OCI-LY7 (cell line): ENCODE results near the gene DAZL.

Source experiments
- EZH2phosphoT487 ChIP-seq: fragments of 200-600 bp; sonication (generic); IDR thresholded peaks from 2 replicates; pipeline ENCODE4 v1.6.1; 2018; ENCODE audit warnings: low read depth, borderline replicate concordance, mild to moderate bottlenecking, mixed run types, antibody characterized with exemption, low read length, moderate library complexity, mixed read lengths
- TF ChIP-seq, protein P1 (sequence below): fragments of 200-600 bp; sonication (generic); conservative IDR thresholded peaks from 2 replicates; pipeline ENCODE4 v1.5.1; 2014; ENCODE audit warnings: mild to moderate bottlenecking, antibody characterized with exemption, low read length, moderate library complexity, mixed read lengths

DNA sequence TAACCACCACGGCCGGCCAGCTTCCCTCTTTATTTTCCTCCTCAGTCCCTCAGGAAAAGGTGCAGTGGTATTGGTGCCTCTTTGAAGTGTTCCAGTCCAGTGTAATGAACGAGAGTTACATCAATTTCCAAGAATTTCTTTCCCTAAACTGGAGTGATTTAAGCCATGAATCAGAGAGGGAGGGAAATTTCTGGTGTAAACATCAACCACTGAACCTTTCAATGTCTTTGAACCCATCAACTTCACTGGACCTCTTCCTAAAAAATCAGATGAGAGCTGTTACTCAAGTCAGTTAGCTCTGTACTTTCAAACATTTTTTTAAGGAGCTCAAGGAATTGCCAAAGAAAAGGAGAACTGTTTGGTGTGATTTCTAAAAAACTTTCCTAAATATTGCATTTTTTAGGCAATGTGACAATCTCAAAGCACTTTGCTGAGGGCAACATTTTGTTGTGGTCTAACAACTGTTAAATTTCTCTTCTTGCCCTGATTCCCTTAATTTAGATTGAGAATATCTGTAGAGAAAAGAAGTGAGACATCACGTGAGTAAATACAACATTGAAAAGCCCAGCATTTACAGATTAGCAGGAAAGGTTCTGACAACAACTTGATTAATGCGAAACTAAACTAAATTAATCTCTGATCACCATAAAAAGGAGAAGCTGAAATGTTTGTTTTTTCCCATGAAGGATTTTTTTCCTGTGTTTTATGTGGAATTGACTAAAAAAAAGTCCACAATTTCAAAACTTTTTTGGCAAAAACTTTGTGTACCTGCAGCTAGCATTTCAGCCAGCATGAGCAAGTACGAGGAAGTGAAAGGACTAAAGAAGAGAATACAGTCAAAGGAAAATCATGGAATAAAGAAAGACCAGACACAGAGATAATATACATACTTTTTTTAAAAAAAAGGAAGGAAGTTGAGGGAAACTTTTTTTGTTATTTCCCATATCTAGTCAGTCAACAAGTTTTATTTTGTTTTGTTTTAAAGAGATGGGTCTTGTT lies 9.1 kb upstream of the DAZL start:
- TF ChIP-seq, protein P1, sequence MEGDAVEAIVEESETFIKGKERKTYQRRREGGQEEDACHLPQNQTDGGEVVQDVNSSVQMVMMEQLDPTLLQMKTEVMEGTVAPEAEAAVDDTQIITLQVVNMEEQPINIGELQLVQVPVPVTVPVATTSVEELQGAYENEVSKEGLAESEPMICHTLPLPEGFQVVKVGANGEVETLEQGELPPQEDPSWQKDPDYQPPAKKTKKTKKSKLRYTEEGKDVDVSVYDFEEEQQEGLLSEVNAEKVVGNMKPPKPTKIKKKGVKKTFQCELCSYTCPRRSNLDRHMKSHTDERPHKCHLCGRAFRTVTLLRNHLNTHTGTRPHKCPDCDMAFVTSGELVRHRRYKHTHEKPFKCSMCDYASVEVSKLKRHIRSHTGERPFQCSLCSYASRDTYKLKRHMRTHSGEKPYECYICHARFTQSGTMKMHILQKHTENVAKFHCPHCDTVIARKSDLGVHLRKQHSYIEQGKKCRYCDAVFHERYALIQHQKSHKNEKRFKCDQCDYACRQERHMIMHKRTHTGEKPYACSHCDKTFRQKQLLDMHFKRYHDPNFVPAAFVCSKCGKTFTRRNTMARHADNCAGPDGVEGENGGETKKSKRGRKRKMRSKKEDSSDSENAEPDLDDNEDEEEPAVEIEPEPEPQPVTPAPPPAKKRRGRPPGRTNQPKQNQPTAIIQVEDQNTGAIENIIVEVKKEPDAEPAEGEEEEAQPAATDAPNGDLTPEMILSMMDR = no peak
- TF ChIP-seq EZH2phosphoT487 = no peak
